ENCODE results near the gene SLC7A4. TPM values are rescaled to one million over a fixed set of nuclear protein-coding genes. Genes with fewer than 3 reads are reported as not detected.
"Not testable (repeated sequence)": the region's sequence is repeated elsewhere in the genome, so short reads cannot be mapped to it uniquely, and the experiment has no call there.

SLC7A4 gene
- total RNA-seq, 1 donor from 2014 or later: 1.5 TPM

DNA sequence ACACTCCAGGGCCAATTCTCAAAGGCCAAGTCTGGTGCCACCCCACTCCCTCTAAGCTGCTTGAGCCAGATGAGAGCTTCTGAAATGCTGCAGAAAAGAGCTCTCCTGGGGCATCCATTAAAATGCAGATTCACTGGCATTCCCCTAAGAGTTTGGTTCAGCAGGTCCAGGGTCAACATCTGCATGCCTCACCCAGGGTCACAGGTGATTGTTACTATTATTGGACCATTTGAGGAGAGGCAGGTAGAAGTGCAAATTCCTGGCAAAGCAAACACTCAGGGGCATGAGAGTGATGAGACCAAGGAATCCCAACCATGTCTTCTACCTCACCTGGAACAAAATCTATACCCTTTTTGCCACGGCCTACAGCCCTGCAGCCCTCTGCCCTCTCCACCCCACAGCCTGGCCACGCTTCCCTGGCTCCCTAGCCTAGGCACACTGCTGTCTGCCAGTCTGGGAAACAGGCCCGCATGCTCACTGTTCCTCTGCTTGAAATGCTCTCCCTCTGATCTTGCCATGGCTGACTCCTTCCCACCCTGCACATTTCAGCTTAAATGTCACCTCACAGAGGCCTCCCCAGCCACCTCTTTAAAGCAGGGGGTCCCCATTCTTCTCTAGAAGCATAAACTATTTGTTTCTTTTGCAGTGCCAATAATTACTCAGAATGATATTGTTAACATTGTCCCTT lies 21.8 kb downstream of the SLC7A4 start:
- no peak for ATAC-seq
- H3K27me3 ChIP-seq: no peaks in the 10 kb centered on the region

DNA sequence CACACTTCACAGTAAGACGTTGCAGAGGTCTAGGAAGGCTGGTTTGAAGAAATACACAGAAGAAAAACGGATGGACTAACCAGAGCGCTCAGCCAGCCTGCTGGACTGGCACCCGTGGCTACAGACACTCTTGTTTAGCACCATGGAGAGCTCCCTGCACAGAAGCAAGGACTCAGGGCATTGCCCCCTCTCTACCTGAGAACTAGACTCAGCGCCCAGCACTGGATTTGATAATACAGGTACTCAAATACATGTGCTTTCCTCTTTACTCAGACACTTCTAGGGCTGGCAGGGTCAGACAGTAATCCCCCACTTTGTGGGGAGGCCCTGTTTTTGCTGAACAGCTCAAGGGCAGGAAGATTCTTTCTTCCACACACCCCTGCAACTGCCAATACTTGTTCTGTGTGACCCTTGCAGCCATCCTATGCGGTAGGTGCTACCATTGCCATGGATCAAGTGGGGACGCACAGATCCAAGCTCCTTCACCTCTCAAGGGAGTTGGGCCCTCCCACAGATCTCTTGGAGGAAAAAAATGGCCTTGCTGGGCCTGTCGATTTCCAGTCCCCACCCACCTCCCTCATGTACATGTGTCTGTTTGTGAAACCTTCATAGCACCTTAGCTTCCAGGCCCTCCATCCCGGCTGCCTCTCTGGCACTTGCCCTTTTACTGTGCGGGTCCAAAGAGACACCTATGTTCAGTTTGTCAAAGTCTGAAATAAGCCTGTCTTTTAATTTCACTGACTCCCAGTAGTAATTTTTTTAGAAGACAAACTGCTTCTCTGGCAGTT lies 22.5 kb downstream of the SLC7A4 start:
- Histone ChIP-seq H3K27ac (no peak overlapping the region), H3K27me3 (no peaks in the 10 kb centered on the region), H3K4me1 (peaks cover 11% of the 10 kb centered on the region), H3K36me3 (no peaks in the 10 kb centered on the region), H3K9me3 (no peaks in the 10 kb centered on the region), H3K4me3 (no peak overlapping the region)
- TF ChIP-seq, protein P1, sequence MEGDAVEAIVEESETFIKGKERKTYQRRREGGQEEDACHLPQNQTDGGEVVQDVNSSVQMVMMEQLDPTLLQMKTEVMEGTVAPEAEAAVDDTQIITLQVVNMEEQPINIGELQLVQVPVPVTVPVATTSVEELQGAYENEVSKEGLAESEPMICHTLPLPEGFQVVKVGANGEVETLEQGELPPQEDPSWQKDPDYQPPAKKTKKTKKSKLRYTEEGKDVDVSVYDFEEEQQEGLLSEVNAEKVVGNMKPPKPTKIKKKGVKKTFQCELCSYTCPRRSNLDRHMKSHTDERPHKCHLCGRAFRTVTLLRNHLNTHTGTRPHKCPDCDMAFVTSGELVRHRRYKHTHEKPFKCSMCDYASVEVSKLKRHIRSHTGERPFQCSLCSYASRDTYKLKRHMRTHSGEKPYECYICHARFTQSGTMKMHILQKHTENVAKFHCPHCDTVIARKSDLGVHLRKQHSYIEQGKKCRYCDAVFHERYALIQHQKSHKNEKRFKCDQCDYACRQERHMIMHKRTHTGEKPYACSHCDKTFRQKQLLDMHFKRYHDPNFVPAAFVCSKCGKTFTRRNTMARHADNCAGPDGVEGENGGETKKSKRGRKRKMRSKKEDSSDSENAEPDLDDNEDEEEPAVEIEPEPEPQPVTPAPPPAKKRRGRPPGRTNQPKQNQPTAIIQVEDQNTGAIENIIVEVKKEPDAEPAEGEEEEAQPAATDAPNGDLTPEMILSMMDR (IDR thresholded peaks at IDR 0.05): no peak
- ATAC-seq (peak; percentile 63), DNase-seq (peak; percentile 65)
- intact Hi-C loops (cut with DNase I): no loop called here

More for the DNA sequence above, 21.8 kb downstream of the SLC7A4 start:
- TF ChIP-seq, protein P1 (IDR thresholded peaks at IDR 0.05): no peak
- intact Hi-C loops (cut with DNase I): no loop called here
- no peaks in the 10 kb centered on the region for H3K36me3 ChIP-seq
- H3K4me3 ChIP-seq: no peak overlapping the region
- no peak for DNase-seq
- H3K4me1 ChIP-seq: peaks cover 17% of the 10 kb centered on the region
- no peaks in the 10 kb centered on the region for H3K9me3 ChIP-seq
- no peak overlapping the region for H3K27ac ChIP-seq

DNA sequence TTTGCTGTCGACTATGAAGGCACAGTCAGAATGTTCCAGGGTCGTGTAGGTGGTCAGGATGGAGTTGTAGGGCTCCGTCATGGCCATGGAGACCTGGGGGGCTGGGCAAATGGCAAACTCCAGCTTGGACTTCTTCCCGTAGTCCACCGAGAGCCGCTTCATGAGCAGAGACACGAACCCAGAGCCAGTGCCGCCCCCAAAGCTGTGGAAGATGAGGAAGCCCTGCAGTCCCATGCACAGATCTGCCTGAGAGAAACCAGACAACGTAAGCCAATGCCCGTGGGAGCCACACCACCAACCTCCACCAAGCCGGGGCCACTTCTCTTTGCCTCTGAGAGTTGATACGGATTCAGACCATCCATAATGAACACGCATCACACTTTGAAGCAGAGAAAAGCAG lies 23.2 kb downstream of the SLC7A4 start:
- DNase-seq; H3K4me3 ChIP-seq; intact Hi-C loops (cut with DNase I); H3K27me3 ChIP-seq; ATAC-seq; H3K4me1 ChIP-seq; H3K36me3 ChIP-seq; H3K27ac ChIP-seq; H3K9me3 ChIP-seq: not testable (repeated sequence)

DNA sequence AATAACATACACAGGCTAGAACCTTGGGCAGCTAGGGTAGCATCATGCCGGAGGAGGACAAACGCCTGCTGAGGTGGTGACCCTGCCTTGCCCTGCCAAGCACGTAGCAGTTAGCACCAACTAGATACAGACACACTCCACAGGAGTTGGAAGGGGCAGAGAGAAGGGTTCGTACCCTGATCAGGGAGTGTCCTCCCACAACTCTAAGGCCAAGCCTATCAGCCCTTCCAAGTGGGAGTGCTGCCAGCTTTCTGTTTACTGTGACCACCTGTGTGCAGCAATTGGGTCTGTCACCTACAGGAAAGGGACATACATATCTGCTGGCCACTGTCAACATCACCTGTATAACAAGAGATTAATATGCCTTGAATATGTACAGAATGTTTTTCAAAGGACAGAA lies 28.6 kb downstream of the SLC7A4 start:
- ATAC-seq (no peak), DNase-seq (no peak)
- H3K9me3 ChIP-seq: no peaks in the 10 kb centered on the region
- no peak overlapping the region for H3K27ac ChIP-seq
- intact Hi-C loops (cut with DNase I): no loop called here
- peaks cover 14% of the 10 kb centered on the region for H3K36me3 ChIP-seq
- TF ChIP-seq, protein P1 (IDR thresholded peaks at IDR 0.05): no peak
- no peak overlapping the region for H3K4me3 ChIP-seq
- H3K27me3 ChIP-seq: no peaks in the 10 kb centered on the region
- H3K4me1 ChIP-seq: peaks cover 27% of the 10 kb centered on the region

DNA sequence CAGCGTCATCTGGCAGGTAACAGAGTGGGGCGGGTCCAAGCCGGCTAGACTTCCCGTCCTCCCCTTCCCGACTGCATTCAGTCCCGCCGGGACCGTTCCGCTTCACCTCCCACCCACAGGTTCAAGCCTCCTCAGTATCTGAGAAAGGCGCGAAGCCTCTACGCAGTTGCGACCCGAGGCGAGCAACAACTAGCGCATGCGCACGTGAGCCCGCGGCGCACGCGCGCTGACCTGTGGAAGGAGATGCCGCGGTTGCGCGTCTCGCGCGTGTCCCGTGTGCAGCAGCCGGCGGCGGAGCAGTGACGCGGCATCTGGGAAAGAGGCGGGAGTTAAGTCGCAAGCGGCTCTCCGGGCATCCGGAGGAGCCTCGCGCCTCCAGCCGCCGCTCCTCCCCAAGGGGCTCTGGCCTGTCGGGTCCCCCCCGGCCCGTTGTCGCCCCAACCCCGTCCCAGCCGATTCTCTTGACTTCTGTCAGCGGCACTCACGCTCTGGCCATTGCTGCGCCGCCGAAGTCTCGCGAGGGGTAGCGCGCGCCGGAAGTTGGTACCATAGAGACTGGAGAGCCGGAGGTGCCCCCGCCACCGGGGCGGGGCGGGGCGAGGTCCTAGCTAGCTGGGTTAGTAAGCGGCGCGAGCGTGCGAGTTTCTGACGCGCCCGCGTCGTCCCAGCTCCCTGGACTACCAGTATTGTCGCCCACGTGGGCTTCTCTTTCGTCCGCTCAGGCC lies 30.6 kb downstream of the SLC7A4 start, which contains the start of gene THAP7:
TSS of gene THAP7 (minus strand) at position 518 of the 725 bp plus-strand sequence. CDS start at position 311, 207 bp downstream.
- intact Hi-C loops (cut with DNase I): no loop called here
- peak; percentile 99 for DNase-seq
- H3K36me3 ChIP-seq: peaks cover 26% of the 10 kb centered on the region
- peaks cover 27% of the 10 kb centered on the region for H3K4me1 ChIP-seq
- H3K4me3 ChIP-seq: peak within 1 kb of the TSS; percentile 89
- TF ChIP-seq, protein P1 (IDR thresholded peaks at IDR 0.05): no peak
- H3K9me3 ChIP-seq: no peaks in the 10 kb centered on the region
- peak within 1 kb of the TSS; percentile 100 for H3K27ac ChIP-seq
- ATAC-seq: peak; percentile 96
- H3K27me3 ChIP-seq: no peaks in the 10 kb centered on the region
